T-cell (primary cell): ENCODE data around the gene ETFB. TPM values are rescaled to one million over a fixed set of nuclear protein-coding genes. Genes with fewer than 3 reads are reported as not detected.

Source experiments
- ATAC-seq, 4 experiments: fragments of 200-7000 bp in 3 of 4; fragments of 150-1000 bp in 1 of 4; cut with Tn5 transposase; replicated peaks in 1 of 4; 1 replicate in 3 of 4; 2 replicates in 1 of 4; pipeline ENCODE4 v1.10.0; 2021; ENCODE audit warnings: moderate library complexity in 3 of 4, mild to moderate bottlenecking in 2 of 4, moderate number of reproducible peaks in 1 of 4
- CTCF ChIA-PET, 2 donors: fragments of 300-600 bp; sonication (Branson Sonifier 250); formaldehyde crosslinking; loops; one replicate each; lab custom pipeline; 2022; ENCODE audit warnings: antibody characterized with exemption in 2 of 2; lab: Charles Lee
- POLR2A ChIA-PET, 2 donors: fragments of 300-600 bp; sonication (Branson Sonifier 250); formaldehyde crosslinking; loops; one replicate each; lab custom pipeline; 2022; ENCODE audit warnings: antibody characterized with exemption in 2 of 2; lab: Charles Lee
- DNase-seq, 35 experiments: peaks; one replicate each; pipeline versions ENCODE4 v3.0.0 to v3.0.0-alpha.2; 2013 to 2023
- H3K27ac ChIP-seq: one replicate; pipeline ENCODE4 v1.5.1; 2013; ENCODE audit warnings: low read length
- H3K27me3 ChIP-seq, 2 experiments: replicated peaks in 1 of 2; 1 replicate in 1 of 2; 2 replicates in 1 of 2; pipeline versions ENCODE4 v1.6.1 to v1.7.0; 2013; ENCODE audit warnings: low read length in 1 of 2, mixed read lengths in 1 of 2; ENCODE audit not compliant: control insufficient read depth in 2 of 2, insufficient read depth in 2 of 2; ENCODE audit errors: extremely low read depth in 1 of 2
- H3K36me3 ChIP-seq, 2 donors: 1 replicate in 1 of 2; 2 replicates in 1 of 2; pipeline versions ENCODE4 v1.6.1 to v1.7.0; 2013; ENCODE audit warnings: low read length in 1 of 2; ENCODE audit not compliant: control insufficient read depth in 2 of 2, insufficient read depth in 1 of 2; ENCODE audit errors: extremely low read depth in 1 of 2
- H3K4me1 ChIP-seq, 2 experiments: 1 replicate in 1 of 2; 2 replicates in 1 of 2; pipeline versions ENCODE4 v1.6.1 to v1.7.0; 2013; ENCODE audit warnings: low read length in 2 of 2, mixed read lengths in 1 of 2; ENCODE audit not compliant: insufficient read depth in 2 of 2, control insufficient read depth in 1 of 2; ENCODE audit errors: extremely low read depth in 1 of 2
- H3K4me3 ChIP-seq, 2 donors: 1 replicate in 1 of 2; 2 replicates in 1 of 2; pipeline versions ENCODE4 v1.5.1 to v1.7.0; 2013; ENCODE audit warnings: mild to moderate bottlenecking in 2 of 2, low read length in 1 of 2, moderate library complexity in 1 of 2; ENCODE audit not compliant: control insufficient read depth in 1 of 2; ENCODE audit errors: extremely low read depth in 1 of 2
- H3K9me3 ChIP-seq: 2 replicates; pipeline ENCODE4 v1.7.0; 2013
- H3K27ac Mint-ChIP-seq, 2 donors: one replicate each; pipeline ENCODE4 v1.8.0; 2020 to 2021; ENCODE audit warnings: mild to moderate bottlenecking in 2 of 2, mixed read lengths in 2 of 2
- H3K27me3 Mint-ChIP-seq, 2 donors: one replicate each; pipeline ENCODE4 v1.8.0; 2021 to 2022; ENCODE audit warnings: mixed read lengths in 2 of 2
- H3K36me3 Mint-ChIP-seq: one replicate; pipeline ENCODE4 v1.8.0; 2021; ENCODE audit warnings: mixed read lengths
- H3K4me1 Mint-ChIP-seq, 3 donors: one replicate each; pipeline ENCODE4 v1.8.0; 2020 to 2022; ENCODE audit warnings: mixed read lengths in 3 of 3, mild to moderate bottlenecking in 1 of 3
- H3K4me3 Mint-ChIP-seq, 3 donors: one replicate each; pipeline ENCODE4 v1.8.0; 2020 to 2022; ENCODE audit warnings: mild to moderate bottlenecking in 3 of 3, mixed read lengths in 3 of 3, moderate library complexity in 3 of 3
- H3K9me3 Mint-ChIP-seq, 3 donors: one replicate each; pipeline ENCODE4 v1.8.0; 2020 to 2022; ENCODE audit warnings: mixed read lengths in 3 of 3
- WGBS: methylation state at CpG from one replicate; pipeline ENCODE4 v1.1.5; 2013; ENCODE audit warnings: missing lambda C conversion rate; ENCODE audit not compliant: insufficient coverage; 5-methylcytosine and 5-hydroxymethylcytosine counted together
- total RNA-seq, 35 experiments: library from RNA in 6 of 35; stranded (reverse) in 6 of 35; fragments of 120-200 nt in 1 of 35; gene quantifications; one replicate each; pipeline versions ENCODE4 v1.2.1 to v1.2.4 and lab custom pipeline; 2013 to 2026

The ETFB gene
- total RNA-seq, 5 donors from 2014 or later (not counting 1 experiment from before 2014, with no cell fraction given), result 37.8 to 67.8 (median 61.1) TPM

DNA sequence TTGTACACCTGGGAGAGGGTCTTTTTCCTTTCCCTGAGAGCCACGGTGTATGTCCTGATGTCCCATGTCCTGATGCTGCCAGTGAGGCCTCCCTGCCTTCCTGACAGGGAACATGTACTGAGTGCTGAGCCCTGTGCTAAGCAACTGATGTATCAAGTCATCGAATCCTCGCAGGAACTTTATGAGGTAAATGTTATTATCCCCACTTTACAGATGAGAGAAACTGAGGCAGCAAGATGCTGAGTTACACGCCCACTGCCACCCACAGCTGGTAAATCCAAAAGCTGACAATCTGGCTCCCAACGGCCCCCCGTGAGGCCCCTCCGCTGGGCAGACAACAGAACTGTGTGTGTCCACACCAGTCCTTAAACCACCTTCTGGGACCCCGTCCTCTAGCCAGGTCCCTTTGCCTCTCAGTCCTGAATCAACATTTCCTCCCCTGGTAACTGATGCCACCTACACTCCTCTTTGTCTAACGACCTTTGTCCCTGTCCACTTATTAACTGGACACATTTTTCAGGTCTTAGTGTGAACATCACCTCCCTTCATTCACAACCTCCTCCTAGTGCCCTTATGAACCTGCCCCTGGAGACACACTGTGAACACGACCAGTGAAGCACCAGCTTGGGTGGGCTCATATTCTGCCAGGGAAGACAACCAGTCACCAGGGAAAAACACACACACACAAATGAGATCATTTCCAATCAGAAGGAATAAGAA, 18.8 kb downstream of the ETFB start:
- DNase-seq, result no peak
- H3K27ac ChIP-seq, result no peak overlapping the region
- WGBS, result 82% methylated on average over 6 of the region's 10 CpGs
- no peaks in the 10 kb centered on the region for H3K27me3 ChIP-seq
- no peaks in the 10 kb centered on the region for H3K9me3 ChIP-seq
- CTCF ChIA-PET, result no interaction called here
- Mint-ChIP-seq H3K9me3 (no peaks in the 10 kb centered on the region), H3K4me1 (peaks cover 0 to 3% (median 0%) of the 10 kb centered on the region in 3 donors), H3K4me3 (no peak overlapping the region), H3K27ac (no peak overlapping the region), H3K36me3 (peaks cover 41% of the 10 kb centered on the region), H3K27me3 (no peaks in the 10 kb centered on the region)
- POLR2A ChIA-PET, result no interaction called here
- no peaks in the 10 kb centered on the region for H3K4me1 ChIP-seq
- no peak for ATAC-seq
- no peak overlapping the region for H3K4me3 ChIP-seq
- peaks cover 18 to 39% of the 10 kb centered on the region in 2 donors for H3K36me3 ChIP-seq

DNA sequence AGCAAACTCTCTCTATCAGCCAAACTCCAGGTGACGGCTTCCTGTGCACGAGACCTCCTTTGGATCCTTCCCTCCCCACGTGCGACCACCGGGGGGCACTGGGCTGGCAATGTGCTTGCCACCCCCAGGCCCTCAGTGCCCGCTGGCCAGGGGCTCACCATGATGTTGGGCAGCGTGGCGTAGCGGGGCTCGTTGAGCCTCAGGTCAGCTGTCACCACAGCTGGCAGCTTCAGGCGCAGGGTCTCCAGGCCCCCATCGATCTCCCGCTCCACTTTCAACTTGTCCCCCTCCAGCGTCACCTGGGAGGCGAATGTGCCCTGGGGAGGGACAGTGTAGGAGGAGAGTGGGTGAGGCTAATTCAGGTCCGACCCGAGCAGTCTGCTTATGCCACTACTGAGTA, 19.4 kb downstream of the ETFB start:
- peaks cover 0 to 3% (median under 1%) of the 10 kb centered on the region in 3 donors for H3K4me1 Mint-ChIP-seq
- H3K27ac ChIP-seq, result no peak overlapping the region
- no peaks in the 10 kb centered on the region for H3K9me3 Mint-ChIP-seq
- POLR2A ChIA-PET, result no interaction called here
- no peak overlapping the region for H3K4me3 Mint-ChIP-seq
- H3K9me3 ChIP-seq, result no peaks in the 10 kb centered on the region
- H3K36me3 Mint-ChIP-seq, result peaks cover 36% of the 10 kb centered on the region
- no peak for DNase-seq
- H3K27me3 Mint-ChIP-seq, result no peaks in the 10 kb centered on the region
- no peak overlapping the region for H3K27ac Mint-ChIP-seq
- CTCF ChIA-PET, result no interaction called here
- H3K27me3 ChIP-seq, result no peaks in the 10 kb centered on the region
- H3K4me3 ChIP-seq, result no peak overlapping the region
- WGBS, result 92% methylated on average over 6 of the region's 17 CpGs
- no peaks in the 10 kb centered on the region for H3K4me1 ChIP-seq
- no peak for ATAC-seq
- H3K36me3 ChIP-seq, result peaks cover 18 to 33% of the 10 kb centered on the region in 2 donors

DNA sequence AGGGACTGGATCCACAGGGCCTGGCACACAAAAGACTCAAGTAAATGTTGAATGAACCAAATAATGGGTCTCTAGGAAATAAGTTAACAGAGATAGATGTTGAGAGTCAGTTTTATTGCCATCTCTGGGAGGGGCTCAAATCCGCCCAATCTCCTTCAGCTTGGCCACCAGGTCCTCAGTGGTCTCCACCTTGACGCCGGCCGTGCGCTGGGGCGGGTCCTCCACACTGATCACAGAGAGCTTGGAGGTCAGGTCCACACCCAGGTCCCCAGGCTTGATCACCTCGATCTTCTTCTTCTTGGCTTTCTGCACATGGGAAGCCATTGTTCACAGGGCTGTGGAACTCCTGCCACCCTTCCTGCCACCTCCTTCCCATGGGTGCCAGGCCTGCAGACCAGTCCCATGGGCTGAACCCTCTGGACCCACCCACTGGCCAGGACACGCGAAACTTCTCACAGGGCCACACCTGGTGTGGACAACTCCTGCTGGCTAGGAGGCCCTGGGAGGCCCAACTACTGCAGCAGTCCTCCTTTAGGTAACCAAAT, 21.0 kb downstream of the ETFB start:
- Histone ChIP-seq H3K36me3 (peaks cover 11 to 21% of the 10 kb centered on the region in 2 donors), H3K27ac (no peak overlapping the region), H3K27me3 (no peaks in the 10 kb centered on the region), H3K4me1 (peaks cover 0 to 7% of the 10 kb centered on the region in 2 experiments), H3K9me3 (no peaks in the 10 kb centered on the region), H3K4me3 (no peak overlapping the region)
- no peak for DNase-seq
- H3K36me3 Mint-ChIP-seq, result peaks cover 23% of the 10 kb centered on the region
- no peaks in the 10 kb centered on the region for H3K27me3 Mint-ChIP-seq
- no peak overlapping the region for H3K4me3 Mint-ChIP-seq
- CTCF ChIA-PET, result no interaction called here
- POLR2A ChIA-PET, result no interaction called here
- ATAC-seq, result no peak
- peaks cover 0 to 7% (median 5%) of the 10 kb centered on the region in 3 donors for H3K4me1 Mint-ChIP-seq
- 93% methylated on average over 9 of the region's 9 CpGs for WGBS
- H3K9me3 Mint-ChIP-seq, result no peaks in the 10 kb centered on the region
- peak overlapping the region in 1 of 2 donors; percentile 2 for H3K27ac Mint-ChIP-seq

DNA sequence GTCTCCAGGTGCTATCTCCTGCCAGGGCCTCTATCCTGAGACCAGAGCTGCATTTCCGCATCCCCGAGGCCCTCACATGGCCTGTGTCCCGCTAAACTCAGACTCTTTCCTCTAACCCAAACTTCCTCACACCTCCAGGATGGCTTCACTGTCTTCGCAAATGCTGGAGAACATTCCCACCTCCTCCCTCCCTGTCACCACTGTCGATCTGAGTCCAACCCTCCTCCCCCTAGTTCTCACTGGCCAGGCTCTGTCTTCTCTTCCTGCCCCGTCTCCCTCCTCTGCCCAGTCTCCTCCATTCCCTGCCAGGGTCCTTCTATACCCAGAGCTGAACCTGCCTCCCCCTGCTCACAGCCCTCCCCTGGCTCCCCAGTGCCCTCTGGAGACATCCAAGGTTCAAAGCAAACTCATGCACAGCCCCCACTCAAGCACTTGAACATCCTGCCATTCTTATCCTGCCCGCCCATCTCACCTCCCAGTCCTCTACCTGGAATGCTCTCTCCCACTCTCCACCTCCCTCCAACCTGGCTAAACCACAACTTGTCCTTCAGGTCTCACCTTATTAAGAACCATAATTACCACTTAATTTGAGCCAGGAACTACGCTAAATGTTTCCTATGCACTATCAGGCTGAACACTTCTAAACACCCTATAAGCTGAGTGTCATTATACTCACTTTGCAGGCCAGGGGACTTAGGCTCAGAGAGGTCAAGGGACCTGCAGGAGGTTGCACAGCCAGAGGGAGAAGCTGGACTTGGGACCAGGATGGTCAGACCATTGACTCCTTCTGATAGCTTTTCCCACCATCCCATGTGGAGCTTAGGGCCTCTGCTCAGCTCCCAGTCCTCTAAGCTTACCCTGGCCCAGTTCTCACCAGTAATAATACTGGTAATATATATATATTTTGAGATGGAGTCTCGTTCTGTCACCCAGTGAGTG, 23.3 kb downstream of the ETFB start:
- POLR2A ChIA-PET, result no interaction called here
- H3K4me1 ChIP-seq, result peaks cover 2 to 24% of the 10 kb centered on the region in 2 experiments
- H3K27ac Mint-ChIP-seq, result peak overlapping the region; percentile 23 to 45
- 61% methylated on average over 7 of the region's 9 CpGs for WGBS
- ATAC-seq, result no peak
- H3K36me3 ChIP-seq, result peaks cover 11 to 18% of the 10 kb centered on the region in 2 donors
- no peaks in the 10 kb centered on the region for H3K9me3 ChIP-seq
- no peak overlapping the region for H3K4me3 Mint-ChIP-seq
- peaks cover 0 to 10% of the 10 kb centered on the region in 2 experiments for H3K27me3 ChIP-seq
- peaks cover 20% of the 10 kb centered on the region for H3K36me3 Mint-ChIP-seq
- peaks cover 9 to 22% (median 16%) of the 10 kb centered on the region in 3 donors for H3K4me1 Mint-ChIP-seq
- no peaks in the 10 kb centered on the region for H3K27me3 Mint-ChIP-seq
- no peak for DNase-seq
- no peak overlapping the region for H3K27ac ChIP-seq
- no peaks in the 10 kb centered on the region for H3K9me3 Mint-ChIP-seq
- CTCF ChIA-PET, result interaction anchor here in 1 of 2 donors (0.5 to 0.6 kb wide), 2 partner anchors 27 to 787 kb away, joined by 3 to 6 read pairs; no protein-coding TSS in a partner anchor
- H3K4me3 ChIP-seq, result no peak overlapping the region

DNA sequence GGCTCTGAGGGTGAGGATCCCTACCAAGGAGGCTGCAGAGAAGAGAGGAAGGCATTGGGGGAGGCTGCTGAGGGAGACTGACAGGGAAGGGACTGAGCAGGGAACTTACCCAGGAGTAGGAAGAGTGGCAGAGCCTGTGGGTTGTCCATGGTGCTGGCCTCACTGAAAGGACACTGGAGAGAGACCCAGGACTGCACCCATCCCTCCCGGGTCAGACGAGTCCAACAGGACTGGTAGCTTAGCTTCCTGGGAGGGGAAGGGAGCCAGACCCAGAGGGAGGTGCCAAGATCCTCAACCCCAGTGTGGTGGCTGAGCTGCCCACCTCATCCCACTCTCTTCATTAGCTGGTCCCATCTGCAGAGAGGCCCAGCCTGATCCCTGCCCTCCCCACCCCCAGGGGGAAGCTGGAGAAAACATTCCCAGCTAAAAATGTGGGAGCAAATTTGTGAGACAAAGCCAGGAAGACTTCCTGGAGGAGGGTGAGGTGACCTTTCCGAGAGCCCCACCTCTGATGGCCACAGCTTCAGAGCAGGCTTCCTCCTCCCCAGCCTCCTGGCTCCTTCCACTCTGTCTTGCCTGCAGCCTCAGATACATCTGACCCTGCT, 24.1 kb downstream of the ETFB start, which contains the start of gene VSIG10L:
Gene VSIG10L (minus strand): TSS at position 164 of the 605 bp plus-strand sequence. CDS start 15 bp downstream, at position 149.
- no peak for ATAC-seq
- H3K36me3 Mint-ChIP-seq, result peaks cover 15% of the 10 kb centered on the region
- WGBS, result 60% methylated on average over 1 of the region's 3 CpGs
- ChIA-PET POLR2A (no interaction called here), CTCF (interaction anchor here in 1 of 2 donors (0.6 kb wide), 2 partner anchors 28 to 59 kb away, joined by 6 read pairs; no protein-coding TSS in a partner anchor)
- Histone ChIP-seq H3K27ac (no peak within 1 kb of the TSS), H3K27me3 (peaks cover 0 to 17% of the 10 kb centered on the region in 2 experiments), H3K9me3 (no peaks in the 10 kb centered on the region), H3K4me1 (peaks cover 2 to 24% of the 10 kb centered on the region in 2 experiments), H3K4me3 (no peak within 1 kb of the TSS), H3K36me3 (peaks cover 11 to 13% of the 10 kb centered on the region in 2 donors)
- H3K4me1 Mint-ChIP-seq, result peaks cover 9 to 22% (median 16%) of the 10 kb centered on the region in 3 donors
- H3K27me3 Mint-ChIP-seq, result no peaks in the 10 kb centered on the region
- peak within 1 kb of the TSS; percentile 23 to 72 for H3K27ac Mint-ChIP-seq
- no peak for DNase-seq
- H3K4me3 Mint-ChIP-seq, result peak within 1 kb of the TSS; percentile 62 to 72 (median 67)
- H3K9me3 Mint-ChIP-seq, result no peaks in the 10 kb centered on the region
